GM15510 (cell line): ENCODE results near the gene TMEM209.

Experiments used
- POLR2A ChIP-seq: IDR thresholded peaks from 3 replicates; pipeline ENCODE4 v1.6.1; 2011; ENCODE audit warnings: borderline replicate concordance; ENCODE audit not compliant: insufficient read length; ENCODE audit errors: extremely low read depth

TMEM209 gene

DNA sequence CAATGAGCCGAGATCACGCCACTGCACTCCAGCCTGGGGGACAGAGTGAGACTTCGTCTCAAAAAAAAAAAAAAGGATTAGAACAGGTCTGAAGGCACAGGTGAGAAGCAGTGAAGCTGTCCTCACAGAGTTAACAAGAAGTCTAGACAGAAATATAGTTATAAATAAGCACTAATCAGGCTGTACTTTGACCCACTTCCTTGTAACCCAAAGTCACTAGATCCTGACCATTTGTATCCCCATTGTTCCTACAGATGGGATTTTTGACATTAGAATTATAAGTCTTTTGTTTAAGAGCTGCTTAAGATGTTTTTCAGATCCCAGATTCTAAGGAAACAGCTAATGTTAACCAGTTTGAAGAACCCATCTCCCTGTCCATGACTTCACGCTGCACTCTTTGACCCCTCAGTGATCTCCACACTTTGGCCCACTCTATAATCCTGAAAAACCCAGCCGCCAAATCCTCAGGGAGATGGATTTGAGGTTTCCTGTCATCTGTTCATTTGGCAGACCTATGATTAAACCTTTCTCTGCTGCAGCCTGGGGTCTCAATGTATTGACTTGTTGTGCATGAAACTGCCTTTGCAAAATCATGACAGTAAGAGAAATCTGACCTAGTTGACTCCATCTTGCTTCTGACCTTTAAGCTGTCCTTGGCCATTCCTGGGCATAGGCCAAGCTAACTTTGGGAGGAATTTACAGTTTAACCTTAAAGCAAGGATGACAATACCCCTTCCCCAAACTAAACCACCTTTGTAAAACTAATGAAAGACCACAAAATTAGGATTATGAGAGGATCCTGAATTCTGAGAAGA, 13.8 kb upstream of the TMEM209 start:
- no peak for TF ChIP-seq POLR2A

DNA sequence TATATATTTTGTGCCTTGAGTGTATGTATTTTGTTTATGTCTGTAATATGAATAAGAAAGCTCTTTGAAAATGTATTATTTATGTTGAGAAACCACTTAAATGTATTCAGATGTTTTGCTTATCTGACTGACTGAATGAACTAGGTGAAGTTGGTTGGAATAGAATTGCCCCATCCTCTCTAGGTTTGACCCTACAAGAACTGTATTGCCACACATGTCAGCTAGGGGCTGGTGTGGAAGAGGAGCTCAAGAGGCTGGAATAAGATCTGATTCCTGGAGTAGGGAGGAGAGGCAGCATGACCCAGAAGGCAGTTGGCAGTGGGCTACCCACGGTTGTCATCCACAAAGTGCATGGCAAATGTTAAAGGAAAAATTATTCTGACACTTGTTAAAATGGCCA, 11.5 kb upstream of the TMEM209 start:
- no peak for TF ChIP-seq POLR2A

DNA sequence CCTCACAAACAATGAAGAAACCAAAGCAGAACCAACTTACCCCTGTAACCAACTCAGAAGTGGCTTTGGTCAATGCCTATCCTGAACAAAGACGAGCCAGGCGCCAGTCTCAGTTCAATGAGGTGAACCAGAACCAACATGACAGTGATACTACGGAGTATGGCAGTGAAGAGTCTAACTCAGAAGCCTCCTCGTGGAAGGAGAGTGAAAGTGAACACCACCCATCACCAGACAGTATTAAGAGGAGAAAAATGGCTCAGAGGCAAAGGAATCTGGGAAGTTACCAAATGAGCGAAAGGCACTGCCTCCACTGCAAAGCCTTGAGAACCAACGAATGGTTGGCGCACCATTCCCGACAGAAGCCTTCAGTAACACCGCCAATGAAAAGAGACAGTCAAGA, 10.8 kb upstream of the TMEM209 start:
- TF ChIP-seq POLR2A: no peak

DNA sequence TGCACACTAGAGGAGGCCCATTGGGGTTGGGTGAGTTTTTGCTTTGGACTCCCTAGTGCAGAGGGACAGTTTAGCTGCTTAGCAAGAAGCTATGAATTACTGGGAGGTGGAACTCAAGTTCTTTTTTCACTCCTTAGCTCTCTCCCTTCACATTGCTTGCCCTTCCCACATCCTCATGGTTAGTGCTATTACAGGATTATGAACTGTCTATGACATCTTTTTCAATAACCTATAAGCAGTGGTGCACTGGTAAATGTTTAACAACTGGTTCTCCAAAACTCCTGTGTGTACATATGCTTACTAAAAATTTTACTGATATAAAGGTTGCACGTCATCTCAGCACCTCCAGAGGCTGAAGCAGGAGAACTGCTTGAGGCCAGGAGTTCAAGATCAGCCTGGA, 8.6 kb upstream of the TMEM209 start:
- no peak for TF ChIP-seq POLR2A

DNA sequence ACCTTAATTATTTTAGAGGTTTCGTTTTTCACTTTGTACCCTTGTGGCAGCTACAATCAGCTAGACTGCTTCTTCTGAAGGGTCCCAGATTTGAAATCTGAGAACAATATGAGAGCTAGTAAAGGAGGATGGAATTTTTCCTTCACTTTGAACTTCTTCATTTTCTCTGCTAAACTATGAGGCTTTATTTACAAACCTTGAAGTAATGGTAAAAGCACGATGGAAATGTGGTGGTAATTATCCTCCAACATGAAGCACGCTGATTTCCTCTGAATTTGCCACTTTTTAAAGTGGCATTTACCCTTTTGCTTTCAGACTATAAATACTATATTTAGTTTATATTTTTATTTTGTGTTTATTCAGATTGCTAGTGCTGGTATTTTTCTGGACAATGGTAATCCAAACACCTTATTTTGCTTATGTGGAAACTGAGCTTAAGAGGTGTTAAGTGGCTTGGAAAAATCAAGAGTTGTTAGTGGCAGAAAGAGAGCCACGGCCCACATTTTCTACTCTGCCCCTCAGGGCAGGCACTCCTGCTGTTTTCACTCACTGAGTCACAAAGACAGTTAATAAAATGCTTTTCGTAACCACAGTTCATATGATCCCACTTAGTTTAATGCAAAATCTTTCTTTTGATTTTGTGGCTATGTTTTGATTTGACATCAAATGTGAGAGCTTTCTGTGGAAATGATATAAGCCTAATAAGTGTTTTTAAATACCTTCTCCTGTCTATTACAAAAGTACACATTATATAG, 5.2 kb upstream of the TMEM209 start:
- TF ChIP-seq POLR2A: no peak

DNA sequence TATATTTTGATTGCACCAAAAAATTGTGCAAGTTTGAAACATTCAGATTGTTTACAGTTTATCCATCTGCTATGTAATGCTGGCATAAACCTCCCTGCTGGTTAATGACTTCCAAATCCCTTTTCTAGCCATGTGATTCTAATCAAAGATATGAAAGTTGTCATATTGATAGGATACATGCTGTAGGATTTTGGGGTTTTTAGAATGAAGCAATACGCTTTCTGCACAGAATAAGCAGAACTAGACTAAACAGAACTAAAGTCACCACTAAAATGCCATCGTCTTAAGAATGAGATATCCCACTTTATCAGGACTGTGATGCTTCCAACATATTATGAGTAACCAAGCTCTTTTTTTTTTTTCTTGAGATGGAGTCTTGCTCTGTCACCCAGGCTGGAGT, 3.3 kb upstream of the TMEM209 start:
- TF ChIP-seq POLR2A: no peak

DNA sequence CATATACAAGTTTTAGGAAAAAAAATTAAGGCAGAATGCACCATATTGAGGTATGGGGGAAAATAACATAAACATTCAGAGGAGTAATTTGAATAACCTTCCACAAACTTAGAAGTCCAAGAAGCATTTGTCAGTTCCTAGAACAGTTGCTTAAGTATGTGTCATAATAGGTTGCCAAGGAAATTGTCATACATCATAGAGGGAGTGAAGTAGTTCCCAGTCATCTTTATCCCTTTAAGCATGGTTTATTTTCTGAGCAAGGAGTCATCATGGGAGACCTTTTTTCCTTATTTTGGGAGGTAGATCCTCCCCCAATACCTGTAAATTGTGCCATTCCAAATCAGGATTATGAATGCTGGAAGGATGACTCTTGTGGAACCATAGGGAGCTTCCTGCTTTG, 2.4 kb upstream of the TMEM209 start, which contains the start of gene SSMEM1:
Gene SSMEM1, plus strand, starts transcription at position 219 of the 400 bp plus-strand sequence. Its CDS starts 51 bp downstream, at position 270.
- TF ChIP-seq POLR2A: no peak

DNA sequence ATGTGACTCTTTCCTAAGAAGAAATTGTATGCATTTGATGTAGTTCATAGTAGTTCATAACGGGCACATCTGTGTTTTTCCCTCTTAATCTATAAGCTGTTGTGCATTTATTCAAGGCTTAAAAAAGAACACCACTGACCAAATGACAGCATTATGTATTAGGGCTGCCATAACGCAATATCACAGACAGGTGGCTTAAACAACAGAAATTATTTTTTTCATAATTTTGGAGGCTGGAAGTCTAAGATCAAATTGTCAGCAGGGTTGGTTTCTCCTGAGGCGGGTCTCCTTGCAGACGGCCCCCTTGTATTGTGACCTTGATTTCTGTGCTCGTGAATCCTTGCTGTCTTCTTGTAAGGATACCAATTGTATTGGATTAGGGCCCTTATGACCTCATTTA, 1.8 kb upstream of the TMEM209 start:
- TF ChIP-seq POLR2A: no peak

DNA sequence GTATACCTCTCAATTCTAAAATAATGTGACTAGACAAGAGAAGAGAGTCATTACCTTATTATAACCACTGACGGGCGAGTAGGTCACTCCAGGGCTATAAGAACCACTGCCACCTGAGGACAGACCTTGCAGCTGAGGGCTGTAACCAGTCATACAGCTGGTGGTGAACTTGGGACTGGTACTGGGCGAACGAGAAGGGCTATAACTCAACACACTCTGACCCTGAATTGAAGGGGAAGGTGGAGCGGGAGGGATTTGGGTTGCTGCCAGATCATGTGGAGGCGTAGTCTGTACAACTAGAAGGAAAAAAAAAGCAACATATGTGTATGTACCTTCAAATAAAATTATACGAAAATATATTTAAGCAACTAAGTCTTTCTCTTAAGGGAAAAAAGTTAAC, 3.4 kb downstream of the TMEM209 start:
- TF ChIP-seq POLR2A: no peak

DNA sequence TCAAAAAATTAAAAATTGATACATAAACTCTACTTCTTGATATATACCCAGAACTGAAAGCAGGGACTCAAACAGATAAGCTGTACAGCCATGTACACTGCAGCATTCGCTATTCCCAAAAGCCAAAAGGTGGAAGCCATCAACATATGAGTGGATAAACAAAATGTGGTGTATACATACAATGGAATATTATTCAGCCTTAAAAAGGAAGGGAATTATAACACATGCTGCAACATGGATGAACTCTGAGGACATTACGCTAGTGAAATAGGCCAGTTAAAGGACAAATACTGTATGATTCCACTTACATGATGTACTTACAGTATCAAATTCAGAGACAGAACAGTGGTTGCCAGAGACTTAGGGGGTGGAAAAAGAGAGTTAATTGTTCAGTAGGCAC, 8.1 kb downstream of the TMEM209 start:
- no peak for TF ChIP-seq POLR2A

DNA sequence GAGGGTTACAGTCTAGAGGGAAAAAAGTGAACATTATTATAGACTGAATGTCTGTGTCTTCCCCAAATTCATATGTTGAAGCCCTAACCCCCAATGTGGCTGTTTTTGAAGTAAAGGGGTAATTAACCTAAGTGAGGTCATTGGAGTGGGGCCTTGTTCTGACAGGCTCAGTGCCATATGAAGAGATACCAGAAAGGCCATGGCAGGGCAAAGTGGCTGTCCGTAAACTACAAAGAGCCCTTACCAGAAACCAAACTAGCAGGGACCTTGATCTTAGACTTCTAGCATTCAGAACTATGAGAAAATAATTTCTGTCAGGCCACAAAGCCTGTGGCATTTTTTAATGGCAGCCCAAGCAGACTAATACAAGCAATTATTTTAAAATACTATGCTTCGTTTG, 8.7 kb downstream of the TMEM209 start:
- no peak for TF ChIP-seq POLR2A

DNA sequence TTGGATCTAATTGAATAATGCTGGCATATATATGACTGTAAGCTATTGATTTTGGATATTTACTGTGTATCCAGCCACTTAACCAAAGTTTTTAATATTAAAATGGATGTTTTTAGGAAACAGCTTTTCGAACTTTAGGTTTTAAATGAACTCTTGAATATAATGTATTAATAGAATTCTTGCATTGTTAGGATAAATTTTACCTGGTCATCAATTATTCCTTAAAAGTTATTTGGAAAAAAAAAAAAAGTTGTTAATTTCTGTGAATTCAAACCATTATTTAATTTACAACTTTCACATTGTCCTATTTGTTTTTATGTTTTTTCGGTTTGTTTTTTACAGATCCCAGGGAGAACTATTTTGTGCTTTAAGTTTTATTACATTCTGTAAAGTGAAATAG, 9.8 kb downstream of the TMEM209 start:
- TF ChIP-seq POLR2A: no peak

DNA sequence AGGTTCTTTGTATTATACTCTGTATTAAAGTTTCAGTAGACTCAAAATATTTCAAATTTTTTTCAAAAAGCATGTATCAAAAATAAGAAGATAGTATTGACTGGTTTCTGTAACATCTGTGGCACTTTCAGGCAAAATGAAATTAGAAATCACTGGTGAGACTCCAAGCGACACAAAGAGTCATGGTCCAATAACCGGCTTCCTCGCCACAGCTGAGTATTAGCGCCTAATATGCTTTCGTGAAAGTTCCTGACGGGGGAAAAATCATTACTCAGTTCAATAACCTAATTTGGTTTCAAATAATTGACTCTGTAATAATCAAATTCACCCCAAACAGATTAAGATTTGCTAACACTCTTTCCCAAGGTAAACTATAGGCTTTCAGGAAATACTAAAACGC, 13.4 kb downstream of the TMEM209 start:
- no peak for TF ChIP-seq POLR2A

DNA sequence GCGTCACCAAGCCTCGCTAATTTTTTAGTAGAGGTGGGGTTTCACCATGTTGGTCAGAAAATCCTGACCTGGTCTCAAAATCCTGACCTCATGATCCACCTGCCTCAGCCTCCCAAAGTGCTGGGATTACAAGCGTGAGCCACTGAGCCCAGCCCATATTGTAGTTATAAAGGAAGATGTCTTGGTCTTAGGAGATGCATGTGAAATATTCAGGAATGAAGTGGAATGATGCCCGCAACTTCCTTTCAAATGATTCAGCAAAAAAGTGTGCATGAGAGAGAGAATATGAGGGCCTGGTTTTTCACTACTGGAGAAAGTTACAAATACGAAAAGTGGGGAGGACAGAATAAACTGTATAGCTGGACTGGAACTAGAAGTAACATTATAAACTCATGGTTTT, 15.9 kb downstream of the TMEM209 start:
- no peak for TF ChIP-seq POLR2A

DNA sequence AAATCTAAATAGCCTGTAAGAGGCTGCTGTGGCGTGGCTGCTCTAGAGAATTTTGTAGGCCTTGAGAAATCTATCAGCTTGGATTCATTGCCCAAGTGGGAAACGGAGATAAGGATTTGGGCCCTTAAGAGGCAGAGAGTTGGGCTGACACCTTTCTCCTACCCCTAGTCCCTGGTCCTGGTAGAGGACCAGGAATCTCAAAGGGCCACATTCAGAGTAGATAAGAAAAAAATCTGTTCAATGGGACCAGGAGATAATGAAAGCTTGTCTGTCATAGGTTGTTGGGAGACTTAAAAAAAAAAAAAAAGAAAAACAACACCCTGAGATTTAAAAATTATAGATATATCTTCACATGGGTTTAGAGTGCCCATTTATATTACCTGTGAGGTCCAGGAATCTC, 17.8 kb downstream of the TMEM209 start:
- TF ChIP-seq POLR2A: no peak

DNA sequence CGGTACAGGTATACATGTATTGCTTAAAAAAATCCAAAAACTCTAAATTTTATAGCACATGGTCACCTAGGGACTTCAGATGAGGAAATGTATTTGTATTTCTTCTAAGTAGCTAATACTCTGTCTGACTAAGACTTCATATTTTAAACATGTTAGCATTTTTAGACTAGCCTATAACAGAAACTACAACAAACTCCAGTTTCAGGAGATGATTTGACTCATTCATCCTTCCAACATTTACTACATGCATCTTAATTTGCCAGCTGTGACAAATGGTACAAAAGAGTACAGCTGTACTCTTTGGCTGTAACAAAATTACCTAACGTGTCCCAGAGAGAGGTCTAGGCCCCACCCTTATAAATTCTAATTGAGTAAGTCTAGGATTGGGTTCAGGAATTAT, 22.2 kb downstream of the TMEM209 start:
- TF ChIP-seq POLR2A: no peak
